IMR-90 (cell line): ENCODE results near the gene DOCK10. TPM values are rescaled to one million over a fixed set of nuclear protein-coding genes. Genes with fewer than 3 reads are reported as not detected.
A peak's percentile ranks its signal among the peaks of the same experiment; 100 is the strongest.

Source experiments
- ATAC-seq: fragments of 200-7000 bp; cut with Tn5 transposase; 2 replicates; pipeline ENCODE4 v1.9.1; 2020; ENCODE audit warnings: low read depth, mild to moderate bottlenecking, moderate library complexity
- BruUV-seq: library from RNA; stranded (reverse); fragments of 400-500 nt; replicated peaks from 2 replicates; lab custom pipeline; 2021; lab: Mats Ljungman, UMichigan
- CTCF ChIA-PET: fragments of 300-600 bp; formaldehyde crosslinking; extraction: SDS; loops from one replicate; lab custom pipeline; 2021; ENCODE audit warnings: antibody characterized with exemption; lab: Yijun Ruan, JAX
- POLR2A ChIA-PET: fragments of 300-600 bp; sonication (Branson Sonifier 250); formaldehyde crosslinking; loops from one replicate; lab custom pipeline; 2022; ENCODE audit warnings: antibody characterized with exemption; ENCODE audit not compliant: unreplicated experiment; lab: Charles Lee
- DNase-seq: peaks from one replicate; pipeline ENCODE4 v3.0.0; 2013
- H2AFZ ChIP-seq: replicated peaks from 2 replicates; pipeline ENCODE3; 2013; ENCODE audit warnings: low read length, mild to moderate bottlenecking; ENCODE audit not compliant: poor library complexity
- H2AK5ac ChIP-seq: 2 replicates; pipeline ENCODE4 v1.6.1; 2013; ENCODE audit warnings: low read depth, low read length, inconsistent platforms
- H2AK9ac ChIP-seq: replicated peaks from 2 replicates; pipeline ENCODE3; 2013; ENCODE audit warnings: mild to moderate bottlenecking, low read depth, low read length, moderate library complexity; ENCODE audit not compliant: poor library complexity
- H2BK120ac ChIP-seq: 2 replicates; pipeline ENCODE4 v1.6.1; 2013; ENCODE audit warnings: low read depth, low read length, inconsistent platforms
- H2BK15ac ChIP-seq: 3 replicates; pipeline ENCODE4 v1.6.1; 2013; ENCODE audit warnings: low read depth, low read length, inconsistent platforms
- H2BK20ac ChIP-seq: 2 replicates; pipeline ENCODE4 v1.6.1; 2013; ENCODE audit warnings: low read depth, mild to moderate bottlenecking, inconsistent platforms, low read length, moderate library complexity
- H2BK5ac ChIP-seq: 2 replicates; pipeline ENCODE4 v1.6.1; 2013; ENCODE audit warnings: mild to moderate bottlenecking, low read depth, low read length, inconsistent platforms; ENCODE audit not compliant: poor library complexity, severe bottlenecking
- H3K14ac ChIP-seq: replicated peaks from 2 replicates; pipeline ENCODE4 v1.6.1; 2013; ENCODE audit warnings: low read depth, low read length, inconsistent platforms
- H3K18ac ChIP-seq: 2 replicates; pipeline ENCODE4 v1.6.1; 2013; ENCODE audit warnings: low read depth, low read length, control low read depth
- H3K23ac ChIP-seq: 2 replicates; pipeline ENCODE4 v1.6.1; 2013; ENCODE audit warnings: low read depth, low read length, inconsistent platforms
- H3K27ac ChIP-seq: 2 replicates; pipeline ENCODE4 v1.5.1; 2013; ENCODE audit warnings: mild to moderate bottlenecking, control low read depth, low read length; ENCODE audit not compliant: insufficient read depth
- H3K27me3 ChIP-seq: 2 replicates; pipeline ENCODE4 v1.6.1; 2013; ENCODE audit warnings: low read length; ENCODE audit not compliant: control insufficient read depth, insufficient read depth
- H3K36me3 ChIP-seq: 2 replicates; pipeline ENCODE4 v1.6.1; 2013; ENCODE audit warnings: low read length, mixed read lengths; ENCODE audit not compliant: control insufficient read depth, insufficient read depth
- H3K4ac ChIP-seq: 2 replicates; pipeline ENCODE4 v1.6.1; 2013; ENCODE audit warnings: low read depth, low read length, inconsistent platforms
- H3K4me1 ChIP-seq: 2 replicates; pipeline ENCODE4 v1.6.1; 2013; ENCODE audit warnings: low read length, mixed read lengths; ENCODE audit not compliant: control insufficient read depth, insufficient read depth
- H3K4me2 ChIP-seq: 2 replicates; pipeline ENCODE4 v1.6.1; 2013; ENCODE audit warnings: low read depth, mild to moderate bottlenecking, control low read depth, low read length, moderate library complexity
- H3K4me3 ChIP-seq: 2 replicates; pipeline ENCODE4 v1.5.1; 2013; ENCODE audit warnings: low read depth, mild to moderate bottlenecking, control low read depth, low read length, moderate library complexity; ENCODE audit not compliant: insufficient read depth
- H3K56ac ChIP-seq: 2 replicates; pipeline ENCODE4 v1.6.1; 2013; ENCODE audit warnings: low read length, inconsistent platforms; ENCODE audit not compliant: insufficient read depth; ENCODE audit errors: extremely low read depth
- H3K79me1 ChIP-seq, 2 experiments: 2 replicates each; pipeline ENCODE4 v1.6.1; 2013; ENCODE audit warnings: low read length in 2 of 2, inconsistent platforms in 1 of 2, low read depth in 1 of 2
- H3K9ac ChIP-seq: 2 replicates; pipeline ENCODE4 v1.6.1; 2013; ENCODE audit warnings: low read depth, low read length, control low read depth
- H3K9me1 ChIP-seq: 2 replicates; pipeline ENCODE4 v1.6.1; 2013; ENCODE audit warnings: low read length, inconsistent platforms; ENCODE audit not compliant: insufficient read depth
- H3K9me3 ChIP-seq: 2 replicates; pipeline ENCODE4 v1.6.1; 2013; ENCODE audit warnings: low read length; ENCODE audit not compliant: control insufficient read depth, insufficient read depth
- H4K20me1 ChIP-seq: 2 replicates; pipeline ENCODE4 v1.6.1; 2013; ENCODE audit warnings: low read length, inconsistent platforms; ENCODE audit not compliant: insufficient read depth
- H4K5ac ChIP-seq: 2 replicates; pipeline ENCODE4 v1.6.1; 2013; ENCODE audit warnings: mild to moderate bottlenecking, low read depth, low read length, control low read depth
- H4K8ac ChIP-seq, 2 experiments: 2 replicates each; pipeline ENCODE4 v1.6.1; 2013; ENCODE audit warnings: low read depth in 2 of 2, low read length in 2 of 2, control low read depth in 1 of 2, inconsistent platforms in 1 of 2
- H4K91ac ChIP-seq: 2 replicates; pipeline ENCODE4 v1.6.1; 2013; ENCODE audit warnings: low read depth, low read length, inconsistent platforms; ENCODE audit not compliant: insufficient read depth
- BHLHE40 ChIP-seq: fragments of 150-350 bp; IDR thresholded peaks from 2 replicates; pipeline ENCODE4 v1.6.1; 2016; ENCODE audit warnings: mild to moderate bottlenecking, low read depth, low read length
- CEBPB ChIP-seq: IDR thresholded peaks from 2 replicates; pipeline ENCODE4 v1.6.1; 2012; ENCODE audit warnings: low read depth, low read length, improper control_type of control experiment
- ELK1 ChIP-seq: fragments of 150-350 bp; IDR thresholded peaks from 2 replicates; pipeline ENCODE4 v1.6.1; 2016; ENCODE audit warnings: low read depth, mild to moderate bottlenecking, low read length, moderate library complexity, borderline replicate concordance
- FOS ChIP-seq: fragments of 150-350 bp; IDR thresholded peaks from 2 replicates; pipeline ENCODE4 v1.6.1; 2016; ENCODE audit warnings: low read depth, low read length
- MAFK ChIP-seq: IDR thresholded peaks from 2 replicates; pipeline ENCODE4 v1.6.1; 2012; ENCODE audit warnings: low read depth, low read length, improper control_type of control experiment
- MAZ ChIP-seq: IDR thresholded peaks from 2 replicates; pipeline ENCODE4 v1.6.1; 2012; ENCODE audit warnings: low read depth, mild to moderate bottlenecking, low read length, improper control_type of control experiment, moderate library complexity, borderline replicate concordance
- MXI1 ChIP-seq: IDR thresholded peaks from 2 replicates; pipeline ENCODE4 v1.6.1; 2012; ENCODE audit warnings: low read depth, mild to moderate bottlenecking, low read length, moderate library complexity, borderline replicate concordance
- RAD21 ChIP-seq: IDR thresholded peaks from 2 replicates; pipeline ENCODE4 v1.6.1; 2012; ENCODE audit warnings: low read length, improper control_type of control experiment
- RCOR1 ChIP-seq: IDR thresholded peaks from 2 replicates; pipeline ENCODE4 v1.6.1; 2012; ENCODE audit warnings: mild to moderate bottlenecking, low read length, improper control_type of control experiment; ENCODE audit not compliant: insufficient replicate concordance
- RFX5 ChIP-seq: IDR thresholded peaks from 2 replicates; pipeline ENCODE4 v1.8.0; 2012; ENCODE audit warnings: low read depth, mild to moderate bottlenecking, low read length, moderate library complexity
- USF2 ChIP-seq: fragments of 150-350 bp; IDR thresholded peaks from 2 replicates; pipeline ENCODE4 v1.6.1; 2017; ENCODE audit warnings: mild to moderate bottlenecking, antibody characterized with exemption, low read length, low read depth
- WGBS, 2 experiments: methylation state at CpG; one replicate each; pipeline versions ENCODE4 v1.1.5 to v1.1.7; 2013; ENCODE audit warnings: missing lambda C conversion rate in 2 of 2; ENCODE audit not compliant: insufficient read length in 1 of 2; ENCODE audit errors: extremely low coverage in 2 of 2; 5-methylcytosine and 5-hydroxymethylcytosine counted together
- dilution Hi-C: fragments of 300-500 bp; cut with HindIII; formaldehyde crosslinking; loops from one replicate; pipeline ENCODE4 v1.14.3; 2018; ENCODE audit warnings: low sequenced_read_pairs; ENCODE audit not compliant: unreplicated experiment
- in situ Hi-C: fragments of 300-500 bp; cut with MboI; formaldehyde crosslinking; loops from 3 replicates; pipeline ENCODE4 v1.14.3; 2019; ENCODE audit warnings: low sequenced_read_pairs, inconsistent platforms, mixed read lengths
- intact Hi-C: fragments of 100-400 bp; cut with micrococcal nuclease; formaldehyde crosslinking; loops from 2 replicates; pipeline ENCODE4 v1.10.0; 2022
- polyA plus RNA-seq, 3 experiments: library from polyadenylated mRNA; depleted of rRNA; stranded (reverse); fragments of >200 nt; gene quantifications; 2 replicates each; pipeline ENCODE4 v1.2.3, GENCODE V29; 2012; ENCODE audit warnings: low replicate concordance in 1 of 3
- total RNA-seq: library from RNA; depleted of rRNA; stranded (reverse); fragments of >200 nt; gene quantifications from 2 replicates; pipeline ENCODE4 v1.2.3, GENCODE V29; 2012

DOCK10 gene
- total and polyA plus RNA-seq, 2 of the 4 experiments (the other 2 are of a cell fraction), result 58.6 to 75.3 TPM

- no CpG with 5 or more reads among the region's 9 CpGs for whole genome bisulfite sequencing, 2 experiments
Measured at GRCh38 chr2:224885836-224886547, 156.3 kb downstream of the DOCK10 start.

More at GRCh38 chr2:224885836-224886547, 156.3 kb downstream of the DOCK10 start:
- Histone ChIP-seq H2BK5ac (peak overlapping the region; percentile 90), H3K18ac (peak overlapping the region; percentile 80), H3K36me3 (no peaks in the 10 kb centered on the region), H3K14ac (peak overlapping the region; percentile 60), H2BK15ac (peak overlapping the region; percentile 86; the same call in 1 of the 3 replicates), H3K27ac (peak overlapping the region; percentile 81), H4K91ac (peak overlapping the region; percentile 90), H3K27me3 (no peaks in the 10 kb centered on the region), H3K23ac (0 out of 2 replicates have a peak overlapping the region, but pooled peaks have one; percentile 48), H3K4me1 (peaks cover 25% of the 10 kb centered on the region), H3K9me1 (peaks cover 6% of the 10 kb centered on the region), H4K5ac (peak overlapping the region; percentile 61; the same call in 1 of the 2 replicates), H3K4me2 (peak overlapping the region; percentile 51), H2AFZ (peak overlapping the region; percentile 67), H4K8ac (peak overlapping the region in 1 of 2 experiments; percentile 80; a peak in 3 of 4 replicates), H3K79me1 (peaks cover 9 to 19% of the 10 kb centered on the region in 2 experiments; a peak in 3 of 4 replicates), H3K4ac (peak overlapping the region; percentile 86), H4K20me1 (no peaks in the 10 kb centered on the region), H3K4me3 (no peak overlapping the region), H3K56ac (peak overlapping the region; percentile 60), H2AK5ac (peak overlapping the region; percentile 84), H2BK120ac (peak overlapping the region; percentile 90), H2BK20ac (peak overlapping the region; percentile 79), H3K9me3 (no peaks in the 10 kb centered on the region), H2AK9ac (peak overlapping the region; percentile 58), H3K9ac (no peak overlapping the region)
- peak; percentile 63 for ATAC-seq
- ChIA-PET POLR2A (interaction anchor here (0.6 kb wide), 1 partner anchor 10 kb away, joined by 3 read pairs; no protein-coding TSS in a partner anchor), CTCF (no interaction called here)
- TF ChIP-seq FOS (peak; percentile 90), USF2 (no peak), BHLHE40 (peak; percentile 72), RAD21 (no peak), MXI1 (no peak), RFX5 (no peak), MAZ (no peak), MAFK (no peak), RCOR1 (no peak), ELK1 (no peak), CEBPB (no peak; the same call in 1 of the 2 replicates)
- DNase-seq, result peak; percentile 93
- in situ Hi-C loops (no loop called here), intact Hi-C loops (loop anchor here (2.0 to 5.0 kb wide), 2 partner anchors 117 to 776 kb away; no protein-coding TSS in a partner anchor), dilution Hi-C loops (no loop called here)
- no TSS peak for BruUV-seq
